Prostate gland (tissue), 2 donors: Measurements from ENCODE around the gene LIX1L.

Source experiments
- CTCF ChIP-seq, 4 experiments: fragments of 200-600 bp in 2 of 4; fragments of 450-650 bp in 2 of 4; sonication (generic) in 2 of 4; IDR thresholded peaks; 1 replicate in 3 of 4; 2 replicates in 1 of 4; pipeline ENCODE4 v1.5.1; 2016 to 2019; ENCODE audit warnings: antibody characterized with exemption in 4 of 4, mild to moderate bottlenecking in 2 of 4, moderate library complexity in 2 of 4
- POLR2A ChIP-seq: fragments of 450-650 bp; IDR thresholded peaks from one replicate; pipeline ENCODE4 v1.6.1; 2016; ENCODE audit warnings: antibody characterized with exemption, mild to moderate bottlenecking
- POLR2AphosphoS5 ChIP-seq: sonication (generic); formaldehyde crosslinking; IDR thresholded peaks from one replicate; pipeline ENCODE4 v1.6.1; 2017; ENCODE audit warnings: antibody characterized with exemption

GRCh38 chr1:145975216-145975615 lies 17.4 kb upstream of the LIX1L start:
- TF ChIP-seq CTCF (IDR thresholded peaks at IDR 0.05) (no peak), POLR2AphosphoS5 (no peak), POLR2A (no peak)
